HG03354 (cell line): ENCODE data around the gene KAZN.

Source experiments
- ATAC-seq: cut with Tn5 transposase; IDR thresholded peaks from one replicate; pipeline ENCODE4 v1.9.1; 2021; ENCODE audit warnings: mild to moderate bottlenecking; ENCODE audit not compliant: unreplicated experiment, poor library complexity, severe bottlenecking

The KAZN gene

GRCh38 chr1:15099441-15100120 lies 501.1 kb downstream of the KAZN start:
- no peak for ATAC-seq

DNA sequence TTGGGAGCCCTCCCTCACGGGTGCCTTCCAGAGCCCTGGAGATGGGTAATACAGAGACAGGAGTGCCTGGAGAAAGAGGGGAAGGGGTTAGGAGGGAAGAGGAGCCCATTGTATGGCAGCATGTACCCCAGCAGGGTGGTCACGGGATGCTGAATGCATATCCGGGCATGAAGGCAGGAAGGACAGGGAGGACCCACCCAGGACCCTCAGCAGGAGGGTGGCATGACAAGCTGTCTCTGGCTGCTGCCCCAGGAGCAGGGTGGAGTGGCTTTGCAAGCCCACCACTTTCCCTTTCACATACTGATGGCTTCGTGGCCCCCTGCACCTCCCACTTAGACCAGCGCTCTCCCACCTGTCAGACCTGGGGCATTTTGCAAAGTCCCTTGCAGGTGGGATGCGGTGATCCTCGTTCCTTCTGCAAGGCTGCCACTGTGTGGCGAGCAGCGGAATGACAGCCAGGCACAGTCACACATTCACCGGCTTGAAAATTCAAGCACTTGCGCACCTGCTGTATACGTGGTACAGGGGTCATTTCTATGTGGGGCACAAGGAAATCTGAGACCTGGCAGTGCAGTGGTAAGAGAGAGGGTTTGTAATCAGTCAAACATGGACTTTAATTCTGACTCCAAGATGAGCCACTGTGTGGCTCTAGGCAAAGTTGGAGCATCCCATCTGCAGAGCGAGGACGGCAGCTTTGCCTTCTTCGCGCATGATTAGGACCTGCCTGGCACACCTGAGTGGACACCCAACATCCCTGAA lies 501.8 kb downstream of the KAZN start:
- ATAC-seq = no peak

GRCh38 chr1:15100880-15101760 lies 502.6 kb downstream of the KAZN start:
- ATAC-seq = no peak

- ATAC-seq = no peak
Measured at GRCh38 chr1:15101801-15102200, 503.3 kb downstream of the KAZN start.

DNA sequence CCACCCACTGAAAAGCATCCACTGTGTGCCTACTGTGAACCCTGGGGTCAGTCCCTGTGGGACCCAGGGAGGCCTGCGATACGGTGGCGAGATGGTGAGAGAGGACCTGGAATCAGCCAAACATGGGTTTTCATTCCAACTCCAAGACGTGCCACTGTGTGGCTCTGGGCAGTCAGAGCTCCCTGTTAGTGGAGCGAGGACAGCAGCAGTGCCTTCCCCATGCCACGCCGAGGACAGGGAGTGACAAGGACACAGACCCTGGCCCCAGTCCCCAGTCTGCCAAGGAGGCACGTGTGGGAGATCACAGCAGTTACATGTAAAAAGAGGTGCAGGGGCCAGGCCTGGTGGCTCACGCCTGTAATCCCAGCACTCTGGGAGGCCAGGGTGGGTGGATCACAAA lies 504.2 kb downstream of the KAZN start:
- no peak for ATAC-seq

DNA sequence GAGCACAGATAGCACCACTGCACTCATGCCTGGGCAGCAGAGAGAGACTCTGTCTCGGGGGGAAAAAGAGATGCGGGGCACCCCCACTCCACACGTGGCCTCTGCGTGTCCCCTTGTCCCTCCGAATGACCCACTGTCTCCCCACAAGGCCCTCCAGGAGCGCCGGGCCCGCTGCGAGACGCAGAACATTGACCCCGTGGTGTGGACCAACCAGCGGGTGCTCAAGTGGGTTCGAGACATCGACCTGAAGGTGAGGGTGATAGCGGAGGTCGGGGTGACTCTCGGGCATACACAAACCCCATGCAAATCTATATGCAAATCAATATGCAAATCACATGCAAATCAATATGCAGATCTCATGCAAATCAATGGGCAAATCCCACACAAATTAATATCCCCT lies 504.7 kb downstream of the KAZN start:
- ATAC-seq = no peak

- ATAC-seq = no peak
Measured at GRCh38 chr1:15103906-15104305, 505.4 kb downstream of the KAZN start.

GRCh38 chr1:15104768-15105167 lies 506.3 kb downstream of the KAZN start:
- no peak for ATAC-seq

DNA sequence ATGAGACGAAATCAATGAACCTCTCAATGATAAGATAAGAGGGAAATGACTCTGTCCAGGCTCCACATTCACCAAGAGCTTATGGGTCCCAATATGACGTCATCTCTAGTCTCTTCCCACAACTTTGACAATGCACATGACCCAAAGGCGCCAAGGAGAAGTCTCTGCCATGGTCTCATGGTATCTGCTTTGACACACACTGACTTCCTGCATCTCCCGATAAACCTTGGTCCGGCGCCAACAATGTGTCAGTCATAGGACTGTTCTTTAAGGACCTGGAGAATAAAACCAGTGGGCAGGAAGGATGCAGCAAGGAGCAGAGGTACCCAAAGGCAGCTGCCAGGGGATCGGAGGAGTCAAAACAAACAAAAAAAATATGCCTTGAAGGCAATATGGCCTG lies 508.1 kb downstream of the KAZN start:
- ATAC-seq = no peak

DNA sequence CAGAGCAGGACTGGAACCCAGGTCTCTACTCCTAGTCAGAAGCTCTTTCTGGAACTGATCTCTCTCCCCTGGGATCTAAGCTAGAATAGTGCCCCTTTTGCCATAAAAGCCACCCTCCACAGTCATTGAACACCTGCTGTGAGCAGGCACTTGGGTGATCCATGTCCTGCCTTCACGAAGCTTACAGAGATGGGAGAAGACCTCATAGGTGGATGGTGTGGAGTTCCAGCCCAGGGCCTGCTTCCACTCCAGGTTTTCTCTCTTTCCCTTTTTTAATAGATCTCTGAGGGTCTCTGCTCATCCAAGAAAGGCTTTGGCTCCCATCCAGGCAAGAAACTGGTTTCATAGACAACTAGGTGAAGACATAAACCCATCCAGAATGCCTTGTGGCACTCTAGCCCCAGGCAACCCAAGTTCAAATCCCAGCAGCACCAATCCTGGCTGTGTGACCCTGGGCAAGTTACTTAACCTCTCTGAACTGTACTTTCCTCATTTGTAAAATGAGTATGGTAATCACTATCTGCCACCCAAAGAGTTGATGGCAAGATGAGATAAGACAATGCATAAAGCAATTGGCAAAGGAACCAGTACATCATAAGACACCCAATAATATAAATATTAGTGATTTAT lies 508.7 kb downstream of the KAZN start:
- no peak for ATAC-seq

GRCh38 chr1:15107911-15108310 lies 509.4 kb downstream of the KAZN start:
- ATAC-seq = no peak

GRCh38 chr1:15110128-15110866 lies 511.8 kb downstream of the KAZN start:
- no peak for ATAC-seq

DNA sequence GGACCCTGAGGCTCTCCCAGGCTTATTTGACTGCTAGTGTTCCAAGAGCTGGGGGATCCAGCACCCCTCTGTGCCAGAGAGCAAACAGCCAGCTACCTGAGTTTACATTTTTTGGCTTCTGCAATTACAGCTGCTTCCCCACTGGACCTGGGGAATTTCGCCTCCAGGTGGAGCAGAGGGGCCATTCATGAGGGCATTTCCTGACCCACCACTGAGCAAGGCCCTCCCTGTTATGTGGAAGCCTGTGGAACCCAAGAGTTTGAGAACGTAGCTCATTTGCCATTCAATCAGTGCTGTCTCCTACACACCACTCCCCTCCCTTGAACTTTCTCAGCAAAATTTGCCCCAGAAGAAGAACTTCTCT lies 512.4 kb downstream of the KAZN start:
- ATAC-seq = no peak

DNA sequence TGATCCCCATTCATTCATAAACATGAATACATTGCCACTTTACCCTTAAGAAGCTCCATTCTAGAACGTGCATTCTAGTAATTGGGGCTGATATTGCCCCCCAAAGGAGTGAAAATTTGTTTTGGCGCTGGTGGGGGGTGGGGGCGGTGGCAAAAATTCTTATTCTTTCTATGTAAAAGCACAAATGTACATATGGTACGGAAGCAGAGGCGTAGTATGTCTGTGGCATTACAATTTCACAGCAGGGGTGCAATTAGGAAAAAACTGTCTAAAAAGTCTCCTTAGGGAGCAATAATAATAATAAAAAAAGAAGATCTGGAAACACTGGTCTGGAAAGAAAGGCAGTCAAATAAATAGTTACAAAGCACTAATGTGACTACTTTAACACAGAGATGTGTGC lies 514.7 kb downstream of the KAZN start:
- no peak for ATAC-seq

DNA sequence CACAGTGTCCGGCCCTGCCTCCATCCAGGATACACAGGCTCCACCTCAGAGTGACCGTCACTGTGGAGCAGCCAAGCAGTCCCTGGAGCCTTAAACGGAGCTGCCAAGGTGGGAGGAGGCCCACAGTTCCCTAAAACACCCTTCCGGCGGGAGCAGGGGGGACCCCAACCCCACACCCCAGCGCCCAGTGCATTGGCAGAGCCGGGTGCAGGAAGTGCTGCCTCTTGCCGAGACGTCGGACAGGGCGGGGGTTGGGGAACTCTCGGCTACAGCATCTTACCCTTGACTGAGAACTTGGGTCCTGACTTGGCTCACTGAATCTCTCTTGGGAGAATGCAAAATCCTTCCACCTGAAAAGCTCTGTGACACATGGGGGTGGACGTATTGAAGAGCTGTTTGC lies 516.4 kb downstream of the KAZN start:
- no peak for ATAC-seq

DNA sequence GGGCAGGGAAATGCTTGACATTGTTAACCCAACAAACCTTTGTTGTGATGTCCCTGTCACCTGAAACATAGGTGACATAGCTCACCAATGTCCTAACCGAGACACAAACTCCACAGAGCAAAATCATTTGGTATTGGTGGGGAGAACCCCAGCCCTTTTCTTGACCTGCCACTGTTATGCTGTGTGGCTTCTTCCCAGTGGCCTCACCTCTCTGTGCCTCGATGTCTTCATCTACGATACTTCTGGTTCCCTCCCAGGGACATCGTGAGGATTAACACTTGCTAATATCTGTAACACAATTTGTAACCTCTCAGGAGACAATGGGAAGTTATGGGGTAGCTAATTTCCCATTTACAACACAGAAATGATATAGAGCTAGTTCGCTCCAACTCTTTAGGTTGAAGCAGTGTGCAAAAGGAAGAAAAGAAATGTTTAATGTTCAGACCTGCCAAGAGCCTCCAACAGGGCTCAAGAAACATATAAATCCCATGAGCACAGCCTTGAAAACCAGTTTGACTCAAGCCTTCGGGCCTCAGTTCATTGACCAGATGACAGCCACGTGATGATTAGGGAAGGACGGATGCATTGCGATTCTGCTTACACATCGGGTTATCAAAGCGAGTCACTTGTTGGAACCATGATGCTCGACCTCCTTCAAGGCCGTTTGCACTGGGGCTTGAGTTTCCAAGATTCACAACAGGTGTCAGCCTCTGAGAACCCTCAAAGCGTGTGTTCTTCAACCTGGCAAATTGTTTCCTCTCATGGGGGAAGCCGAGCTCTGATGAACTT lies 517.3 kb downstream of the KAZN start:
- no peak for ATAC-seq

DNA sequence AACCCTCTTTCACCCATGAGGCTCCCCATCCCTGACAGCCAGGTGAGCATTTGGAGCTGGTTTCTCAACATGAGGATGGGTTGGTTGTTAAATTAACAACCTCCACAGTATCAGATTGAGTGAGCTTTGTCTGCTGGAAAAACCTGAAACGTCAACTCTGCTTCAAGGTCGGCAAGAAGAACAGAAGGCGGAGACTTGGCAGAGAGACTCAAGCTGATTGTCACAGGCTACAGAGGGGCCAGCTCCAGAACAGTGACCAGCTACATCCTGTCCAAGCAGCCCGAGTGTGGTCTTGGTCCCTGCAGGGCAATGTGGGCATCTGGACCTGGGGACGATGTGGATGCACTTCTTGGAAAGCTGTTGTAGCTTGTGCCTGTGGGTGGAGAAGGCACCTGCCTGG lies 518.5 kb downstream of the KAZN start:
- ATAC-seq = no peak

DNA sequence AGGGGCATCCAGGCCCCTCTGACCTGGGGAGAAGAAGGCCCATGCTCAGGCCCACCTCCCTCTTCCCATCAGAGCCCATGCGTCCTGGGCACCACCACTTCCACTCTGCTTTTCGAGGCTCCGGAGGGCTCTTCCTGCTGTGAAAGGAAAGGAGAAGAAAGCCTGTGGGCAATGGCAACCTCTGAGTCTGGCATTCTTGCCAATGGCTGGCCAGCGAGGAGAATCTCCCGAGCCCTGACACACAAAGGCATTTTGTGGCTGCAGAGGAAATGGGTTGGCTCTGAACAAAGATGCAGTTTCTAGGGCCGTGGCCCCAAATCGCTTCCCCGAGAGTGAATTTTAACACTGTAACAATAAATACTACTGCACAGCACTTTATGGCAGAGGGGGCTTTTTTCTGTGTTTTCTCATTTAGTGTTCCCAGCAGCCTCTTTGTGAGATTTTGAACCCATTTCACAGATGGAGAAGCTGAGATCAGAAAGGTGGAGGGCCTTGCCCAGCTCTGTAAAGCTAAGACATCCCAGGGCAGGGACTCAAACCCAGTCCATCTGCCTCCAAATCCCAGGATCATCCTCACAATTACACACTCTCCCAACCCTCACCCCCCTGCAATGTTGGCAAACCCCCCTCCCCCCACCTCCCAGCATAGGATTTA lies 519.3 kb downstream of the KAZN start:
- ATAC-seq = no peak
